ENCODE results near the gene C1orf115.

DNA sequence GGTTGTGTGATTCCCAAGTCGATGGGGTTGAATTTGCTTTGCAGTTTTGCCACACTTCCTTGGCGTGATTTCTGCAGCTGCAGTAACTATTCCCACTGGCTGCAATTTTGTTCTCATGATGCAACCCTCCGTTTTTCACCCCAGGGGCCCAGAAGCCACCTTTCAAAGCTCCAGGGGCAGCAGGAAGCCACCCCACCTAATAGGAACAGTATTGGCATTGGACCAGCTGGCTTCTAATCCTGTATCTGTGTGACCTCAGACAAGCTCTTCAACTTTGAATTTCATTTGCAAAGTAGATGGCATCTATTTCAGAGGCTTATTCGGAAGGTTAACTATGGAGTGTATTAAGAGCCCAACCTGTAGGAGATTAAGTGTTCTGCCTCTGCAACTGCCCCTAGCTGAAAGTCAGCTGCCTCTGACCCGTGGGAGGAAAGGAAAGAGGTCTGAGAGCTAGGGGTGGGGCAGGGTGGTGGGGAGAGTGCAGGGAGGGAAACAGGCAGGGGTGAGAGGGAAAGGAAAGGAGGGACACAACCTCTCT lies 12.6 kb downstream of the C1orf115 start:
- TF ChIP-seq POLR2A (IDR thresholded peaks at IDR 0.05): no peak
- TF ChIP-seq, protein P1, sequence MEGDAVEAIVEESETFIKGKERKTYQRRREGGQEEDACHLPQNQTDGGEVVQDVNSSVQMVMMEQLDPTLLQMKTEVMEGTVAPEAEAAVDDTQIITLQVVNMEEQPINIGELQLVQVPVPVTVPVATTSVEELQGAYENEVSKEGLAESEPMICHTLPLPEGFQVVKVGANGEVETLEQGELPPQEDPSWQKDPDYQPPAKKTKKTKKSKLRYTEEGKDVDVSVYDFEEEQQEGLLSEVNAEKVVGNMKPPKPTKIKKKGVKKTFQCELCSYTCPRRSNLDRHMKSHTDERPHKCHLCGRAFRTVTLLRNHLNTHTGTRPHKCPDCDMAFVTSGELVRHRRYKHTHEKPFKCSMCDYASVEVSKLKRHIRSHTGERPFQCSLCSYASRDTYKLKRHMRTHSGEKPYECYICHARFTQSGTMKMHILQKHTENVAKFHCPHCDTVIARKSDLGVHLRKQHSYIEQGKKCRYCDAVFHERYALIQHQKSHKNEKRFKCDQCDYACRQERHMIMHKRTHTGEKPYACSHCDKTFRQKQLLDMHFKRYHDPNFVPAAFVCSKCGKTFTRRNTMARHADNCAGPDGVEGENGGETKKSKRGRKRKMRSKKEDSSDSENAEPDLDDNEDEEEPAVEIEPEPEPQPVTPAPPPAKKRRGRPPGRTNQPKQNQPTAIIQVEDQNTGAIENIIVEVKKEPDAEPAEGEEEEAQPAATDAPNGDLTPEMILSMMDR (IDR thresholded peaks at IDR 0.05): no peak
